Right atrium auricular region (tissue), 2 donors: ENCODE results near the gene GFAP. TPM values are rescaled to one million over a fixed set of nuclear protein-coding genes. Genes with fewer than 3 reads are reported as not detected.

Experiments used
- DNase-seq: peaks from one replicate; pipeline ENCODE4 v3.0.0-alpha.2; 2019; ENCODE audit warnings: low spot score
- H3K27ac ChIP-seq, 2 donors: fragments of 200-600 bp; sonication (generic); 1 replicate in 1 of 2; 2 replicates in 1 of 2; pipeline ENCODE4 v1.5.1; 2016 to 2019
- H3K27me3 ChIP-seq, 2 donors: fragments of 200-600 bp; sonication (generic); one replicate each; pipeline versions ENCODE4 v1.5.1 to v1.6.0; 2017 to 2019
- H3K36me3 ChIP-seq: fragments of 200-600 bp; sonication (generic); one replicate; pipeline ENCODE4 v1.5.1; 2016
- H3K4me1 ChIP-seq, 2 donors: fragments of 200-600 bp; sonication (generic); one replicate each; pipeline versions ENCODE4 v1.5.1 to v1.6.0; 2017 to 2019
- H3K4me3 ChIP-seq, 2 donors: fragments of 200-600 bp; sonication (generic); 1 replicate in 1 of 2; 2 replicates in 1 of 2; pipeline ENCODE4 v1.5.1; 2017 to 2019; ENCODE audit warnings: mild to moderate bottlenecking in 1 of 2, moderate library complexity in 1 of 2
- H3K9me3 ChIP-seq, 2 donors: fragments of 200-600 bp; sonication (generic); one replicate each; pipeline ENCODE4 v1.5.1; 2019
- microRNA-seq, 2 donors: library from miRNA; unstranded; fragments of <30 nt; microRNA quantifications; one replicate each; pipeline ENCODE4, GENCODE V29; 2016 to 2017; ENCODE audit warnings: borderline number of aligned reads in 2 of 2, borderline replicate concordance in 1 of 2
- total RNA-seq, 2 donors: library from RNA; depleted of rRNA; stranded (reverse); fragments of >200 nt; gene quantifications; one replicate each; pipeline ENCODE4 v1.1.0, GENCODE V29; 2016
- TF ChIP-seq, protein P1 (sequence below), 2 donors: fragments of 200-600 bp; sonication (generic); IDR thresholded peaks; one replicate each; pipeline ENCODE4 v1.5.1; 2019; ENCODE audit warnings: antibody characterized with exemption in 2 of 2

Gene GFAP
- total RNA-seq, 2 donors from 2014 or later = 4.6 to 5.3 TPM

DNA sequence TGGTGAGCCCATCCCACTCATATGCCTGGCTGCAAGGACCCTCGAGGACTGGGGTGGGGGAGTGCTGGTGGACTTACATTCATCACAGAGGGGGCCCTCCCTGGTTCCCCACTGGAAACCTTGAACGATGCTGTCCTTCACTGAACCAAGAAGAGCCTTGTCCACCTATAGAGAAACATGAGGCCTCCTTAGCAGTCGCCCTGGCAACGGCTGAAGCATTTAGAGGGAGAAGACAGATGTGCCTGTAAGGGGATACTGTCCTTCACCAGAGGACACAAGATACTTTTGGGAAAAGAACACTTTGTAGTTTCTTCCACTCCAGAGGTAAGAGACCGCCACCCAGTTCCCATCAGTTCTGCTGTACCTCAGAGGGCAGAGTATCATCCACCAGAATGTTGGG is 61.1 kb downstream of the GFAP start:
- H3K36me3 ChIP-seq = peaks cover 87% of the 10 kb centered on the region
- DNase-seq = no peak
- H3K9me3 ChIP-seq = no peaks in the 10 kb centered on the region
- TF ChIP-seq, protein P1, sequence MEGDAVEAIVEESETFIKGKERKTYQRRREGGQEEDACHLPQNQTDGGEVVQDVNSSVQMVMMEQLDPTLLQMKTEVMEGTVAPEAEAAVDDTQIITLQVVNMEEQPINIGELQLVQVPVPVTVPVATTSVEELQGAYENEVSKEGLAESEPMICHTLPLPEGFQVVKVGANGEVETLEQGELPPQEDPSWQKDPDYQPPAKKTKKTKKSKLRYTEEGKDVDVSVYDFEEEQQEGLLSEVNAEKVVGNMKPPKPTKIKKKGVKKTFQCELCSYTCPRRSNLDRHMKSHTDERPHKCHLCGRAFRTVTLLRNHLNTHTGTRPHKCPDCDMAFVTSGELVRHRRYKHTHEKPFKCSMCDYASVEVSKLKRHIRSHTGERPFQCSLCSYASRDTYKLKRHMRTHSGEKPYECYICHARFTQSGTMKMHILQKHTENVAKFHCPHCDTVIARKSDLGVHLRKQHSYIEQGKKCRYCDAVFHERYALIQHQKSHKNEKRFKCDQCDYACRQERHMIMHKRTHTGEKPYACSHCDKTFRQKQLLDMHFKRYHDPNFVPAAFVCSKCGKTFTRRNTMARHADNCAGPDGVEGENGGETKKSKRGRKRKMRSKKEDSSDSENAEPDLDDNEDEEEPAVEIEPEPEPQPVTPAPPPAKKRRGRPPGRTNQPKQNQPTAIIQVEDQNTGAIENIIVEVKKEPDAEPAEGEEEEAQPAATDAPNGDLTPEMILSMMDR (IDR thresholded peaks at IDR 0.05) = no peak
- no peaks in the 10 kb centered on the region for H3K27me3 ChIP-seq
- H3K4me1 ChIP-seq = peaks cover 0 to 2% of the 10 kb centered on the region in 2 donors
- no peak overlapping the region for H3K4me3 ChIP-seq
- H3K27ac ChIP-seq = no peak overlapping the region

Small RNAs within 50 kb of the gene (microRNA-seq; reads per million reads assigned to microRNA genes)
- gene MIR6783 = 0 reads per million in 2 donors

Other genes starting within 250 kb of the GFAP start
- gene CCDC43, start 225.7 kb downstream of the GFAP start, total RNA-seq = 10 to 100 TPM; 18.8 to 26.7 TPM
- 1 to 10 TPM; 2.3 to 4.4 TPM for gene DBF4B, start 206.8 kb downstream of the GFAP start, total RNA-seq
- 10 to 100 TPM in 1 of 2 donors, 1 to 10 TPM in 1; 6.8 to 19.9 TPM for gene ADAM11, start 156.5 kb downstream of the GFAP start, total RNA-seq
- 10 to 100 TPM; 25.8 to 41.8 TPM for gene GJC1, start 85.2 kb downstream of the GFAP start, total RNA-seq
- gene HIGD1B, start 67.6 kb downstream of the GFAP start, total RNA-seq = 10 to 100 TPM in 1 of 2 donors, not detected in 1; 19.0 TPM
- 10 to 100 TPM; 36.8 to 36.9 TPM for gene EFTUD2, start 16.1 kb downstream of the GFAP start, total RNA-seq
- under 1 TPM; 0.12 to 0.44 TPM for gene KIF18B, start 32.3 kb upstream of the GFAP start, total RNA-seq
- 1 to 10 TPM; 1.6 to 3.6 TPM for gene C1QL1, start 52.8 kb upstream of the GFAP start, total RNA-seq
- gene DCAKD, start 136.1 kb upstream of the GFAP start, total RNA-seq = 10 to 100 TPM; 37.3 to 46.1 TPM
- 10 to 100 TPM; 44.6 to 52.7 TPM for gene NMT1, start 145.8 kb upstream of the GFAP start, total RNA-seq
- 100 to 1,000 TPM; 102 to 156 TPM for gene PLCD3, start 217.0 kb upstream of the GFAP start, total RNA-seq
- gene ACBD4, start 220.2 kb upstream of the GFAP start, total RNA-seq = 1 to 10 TPM; 9.0 to 9.4 TPM
- 10 to 100 TPM; 16.4 to 31.1 TPM for gene HEXIM1, start 233.0 kb upstream of the GFAP start, total RNA-seq
- 1 to 10 TPM; 3.1 to 6.8 TPM for gene HEXIM2, start 246.4 kb upstream of the GFAP start, total RNA-seq